RWPE1 (cell line): ENCODE results near the gene ALG3.

Experiments
- CTCF ChIA-PET: fragments of 350-600 bp; sonication (Branson Sonifier 250); formaldehyde crosslinking; extraction: SDS; loops from one replicate; lab custom pipeline; 2021; lab: Yijun Ruan, JAX
- POLR2A ChIA-PET: fragments of 400-600 bp; formaldehyde crosslinking; extraction: SDS; loops from one replicate; lab custom pipeline; 2020; ENCODE audit warnings: antibody characterized with exemption; ENCODE audit not compliant: low non-redundant PET; lab: Yijun Ruan, JAX
- DNase-seq: peaks from one replicate; pipeline ENCODE4 v3.0.0; 2012; ENCODE audit warnings: low spot score
- H3K27ac ChIP-seq: fragments of 450-650 bp; 2 replicates; pipeline ENCODE4 v1.5.1; 2017
- TF ChIP-seq, protein P1 (sequence below): fragments of 450-650 bp; conservative IDR thresholded peaks from 2 replicates; pipeline ENCODE4 v1.5.1; 2017; ENCODE audit warnings: low read depth, mild to moderate bottlenecking

Gene ALG3

DNA sequence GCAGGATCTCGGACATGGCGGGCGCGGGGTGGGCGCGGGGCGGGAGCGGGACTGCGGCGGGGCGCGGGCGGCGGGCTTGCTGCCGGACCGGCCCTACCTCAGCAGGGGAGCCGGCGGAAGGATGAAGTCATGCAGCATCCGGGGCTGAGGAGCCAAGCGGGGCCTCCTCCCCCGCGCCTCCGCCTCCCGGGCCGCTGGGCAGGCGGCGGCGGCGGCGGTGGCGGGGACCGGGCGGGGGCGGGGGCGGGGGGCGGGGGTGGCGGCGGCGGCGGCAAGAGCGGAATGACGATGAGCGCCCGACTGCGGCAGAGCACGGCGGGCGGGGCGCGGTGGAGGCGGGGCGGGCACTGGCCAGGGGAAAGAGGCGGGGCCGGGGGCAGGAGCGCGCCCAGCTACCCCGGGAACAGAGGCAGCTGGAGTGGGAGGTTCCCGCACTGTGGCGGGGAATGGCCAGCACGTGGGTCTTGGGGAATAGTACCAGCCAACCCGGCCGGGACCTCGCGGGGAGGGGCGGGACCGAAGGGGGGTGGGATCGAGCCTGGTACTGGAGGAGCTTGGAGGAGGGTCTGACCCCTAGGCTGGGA is 12.6 kb upstream of the ALG3 start, which contains the start of gene CAMK2N2:
Gene CAMK2N2, minus strand, starts transcription at position 284 of the 584 bp plus-strand sequence. Its CDS starts 268 bp downstream, at position 16.
- CTCF ChIA-PET, result interaction anchor here (1.1 to 2.0 kb wide), 4 partner anchors 12 to 27 kb away, joined by 3 to 11 read pairs (median 4); partner anchors contain the start of gene EEF1AKMT4
- TF ChIP-seq, protein P1, sequence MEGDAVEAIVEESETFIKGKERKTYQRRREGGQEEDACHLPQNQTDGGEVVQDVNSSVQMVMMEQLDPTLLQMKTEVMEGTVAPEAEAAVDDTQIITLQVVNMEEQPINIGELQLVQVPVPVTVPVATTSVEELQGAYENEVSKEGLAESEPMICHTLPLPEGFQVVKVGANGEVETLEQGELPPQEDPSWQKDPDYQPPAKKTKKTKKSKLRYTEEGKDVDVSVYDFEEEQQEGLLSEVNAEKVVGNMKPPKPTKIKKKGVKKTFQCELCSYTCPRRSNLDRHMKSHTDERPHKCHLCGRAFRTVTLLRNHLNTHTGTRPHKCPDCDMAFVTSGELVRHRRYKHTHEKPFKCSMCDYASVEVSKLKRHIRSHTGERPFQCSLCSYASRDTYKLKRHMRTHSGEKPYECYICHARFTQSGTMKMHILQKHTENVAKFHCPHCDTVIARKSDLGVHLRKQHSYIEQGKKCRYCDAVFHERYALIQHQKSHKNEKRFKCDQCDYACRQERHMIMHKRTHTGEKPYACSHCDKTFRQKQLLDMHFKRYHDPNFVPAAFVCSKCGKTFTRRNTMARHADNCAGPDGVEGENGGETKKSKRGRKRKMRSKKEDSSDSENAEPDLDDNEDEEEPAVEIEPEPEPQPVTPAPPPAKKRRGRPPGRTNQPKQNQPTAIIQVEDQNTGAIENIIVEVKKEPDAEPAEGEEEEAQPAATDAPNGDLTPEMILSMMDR, result no peak
- POLR2A ChIA-PET, result interaction anchor here (0.7 kb wide), 1 partner anchor 23 kb away, joined by 3 read pairs; no protein-coding TSS in a partner anchor
- H3K27ac ChIP-seq, result peak within 1 kb of the TSS; percentile 48
- DNase-seq, result peak; percentile 72

DNA sequence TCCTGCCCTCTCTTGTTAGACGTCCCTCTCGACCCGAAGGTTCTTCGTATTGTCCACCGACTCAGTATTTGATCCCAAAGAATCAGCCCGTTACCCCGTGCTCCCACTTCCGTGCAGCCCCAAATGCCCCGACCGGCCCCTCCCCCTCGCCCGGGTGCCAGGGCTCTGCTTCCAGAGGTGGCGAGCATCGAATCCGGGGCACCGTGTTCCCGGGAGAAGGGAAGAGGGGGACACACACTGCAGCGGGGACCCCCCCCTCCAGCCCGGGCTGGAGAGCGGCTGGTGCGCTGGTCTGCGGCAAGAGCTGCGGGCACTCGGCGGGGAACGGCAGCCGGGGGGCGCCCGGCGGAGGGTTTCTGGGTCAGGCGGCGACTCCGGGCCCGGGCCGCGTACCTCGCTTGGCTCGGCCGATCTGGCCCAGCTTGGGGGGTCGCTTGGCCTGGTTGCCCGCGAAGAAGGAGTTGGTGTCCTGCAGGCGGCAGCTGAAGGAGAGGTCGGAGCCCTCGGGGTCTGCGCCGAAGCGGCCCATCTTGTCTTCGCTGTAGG is 12.0 kb upstream of the ALG3 start:
- ChIA-PET POLR2A (interaction anchor here (0.7 kb wide), 1 partner anchor 22 kb away, joined by 3 read pairs; no protein-coding TSS in a partner anchor), CTCF (interaction anchor here (0.6 to 2.0 kb wide), 6 partner anchors 11 to 245 kb away, joined by 3 to 11 read pairs (median 4); partner anchors contain the start of gene EEF1AKMT4)
- peak overlapping the region; percentile 48 for H3K27ac ChIP-seq
- no peak for DNase-seq
- TF ChIP-seq, protein P1, result no peak

DNA sequence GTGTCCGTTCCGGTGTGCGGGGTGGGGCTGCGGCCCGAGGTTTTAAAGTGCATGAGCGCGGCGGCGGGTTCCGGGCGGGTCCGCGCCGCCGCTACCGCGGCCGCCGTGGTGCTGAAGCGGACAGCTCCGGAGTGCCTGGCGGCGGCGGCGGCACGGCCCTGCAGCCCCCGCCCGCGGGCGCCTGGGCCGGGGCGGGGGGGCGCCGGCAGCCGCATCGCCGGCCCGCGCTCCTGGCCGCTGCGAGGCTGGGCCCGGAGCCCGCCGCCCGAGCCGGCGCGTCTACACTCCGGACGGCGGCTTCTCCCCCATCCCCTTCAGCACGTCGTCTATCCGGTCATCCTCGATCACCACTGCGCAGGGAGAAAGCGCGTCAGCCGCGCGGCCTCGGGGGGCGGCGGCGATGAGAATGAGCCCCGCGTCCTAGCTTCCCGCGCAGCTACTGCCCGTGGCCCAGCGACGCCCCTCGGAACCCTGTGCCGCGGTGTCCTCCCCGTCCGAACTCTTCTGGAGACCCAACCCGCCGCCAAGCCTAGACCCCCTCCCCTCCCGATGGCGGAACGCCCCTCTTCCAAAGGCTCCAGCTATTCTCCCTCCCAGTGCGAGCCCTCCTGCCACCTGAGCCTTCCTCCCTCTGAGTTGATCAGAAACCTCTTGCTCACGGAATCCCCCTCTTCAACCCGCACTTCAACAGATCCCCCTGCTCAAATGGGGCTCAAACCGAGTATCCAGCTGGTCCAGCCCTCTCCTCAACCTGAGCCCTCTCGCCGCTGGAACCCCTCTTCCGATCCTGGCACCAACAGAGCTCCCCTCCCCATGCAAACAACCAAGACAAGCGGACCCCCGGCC is 11.3 kb upstream of the ALG3 start:
- peak overlapping the region; percentile 48 for H3K27ac ChIP-seq
- TF ChIP-seq, protein P1, result no peak
- CTCF ChIA-PET, result interaction anchor here (0.6 to 2.0 kb wide), 4 partner anchors 10 to 245 kb away, joined by 3 to 11 read pairs (median 4); partner anchors contain the start of gene EEF1AKMT4
- POLR2A ChIA-PET, result interaction anchor here (0.6 to 0.7 kb wide), 2 partner anchors 22 to 27 kb away, joined by 3 to 4 read pairs; no protein-coding TSS in a partner anchor
- peak; percentile 57 for DNase-seq

DNA sequence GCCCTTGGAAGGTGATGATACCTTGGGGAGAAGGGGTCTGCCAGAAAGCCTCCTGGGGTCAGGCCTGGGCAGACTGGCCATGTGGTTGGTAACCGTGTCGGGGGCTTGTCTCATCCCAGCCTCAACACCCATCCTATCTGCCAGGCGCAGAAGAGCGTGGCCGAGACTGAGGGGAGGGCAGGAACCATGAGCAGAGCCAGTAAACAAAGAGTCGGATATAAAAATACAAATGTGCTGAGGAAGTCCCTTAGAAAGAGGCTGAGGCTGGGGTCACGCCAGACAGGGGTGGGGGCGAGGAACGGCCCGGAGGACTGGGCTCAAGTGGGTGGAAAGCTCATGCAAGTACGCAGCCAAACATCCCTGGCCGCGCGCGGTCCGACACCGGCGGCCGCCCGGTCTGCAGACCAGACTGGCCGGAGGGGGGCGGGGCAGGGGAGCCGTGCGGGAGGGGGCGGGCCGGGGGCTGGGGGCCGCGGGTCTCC is 10.7 kb upstream of the ALG3 start:
- H3K27ac ChIP-seq, result no peak overlapping the region
- CTCF ChIA-PET, result interaction anchor here (2.0 kb wide), 1 partner anchor 10 kb away, joined by 11 read pairs; the partner anchor contains the start of gene EEF1AKMT4
- POLR2A ChIA-PET, result interaction anchor here (0.5 to 0.6 kb wide), 2 partner anchors 17 to 28 kb away, joined by 3 to 4 read pairs; no protein-coding TSS in a partner anchor
- no peak for DNase-seq
- TF ChIP-seq, protein P1, result no peak

DNA sequence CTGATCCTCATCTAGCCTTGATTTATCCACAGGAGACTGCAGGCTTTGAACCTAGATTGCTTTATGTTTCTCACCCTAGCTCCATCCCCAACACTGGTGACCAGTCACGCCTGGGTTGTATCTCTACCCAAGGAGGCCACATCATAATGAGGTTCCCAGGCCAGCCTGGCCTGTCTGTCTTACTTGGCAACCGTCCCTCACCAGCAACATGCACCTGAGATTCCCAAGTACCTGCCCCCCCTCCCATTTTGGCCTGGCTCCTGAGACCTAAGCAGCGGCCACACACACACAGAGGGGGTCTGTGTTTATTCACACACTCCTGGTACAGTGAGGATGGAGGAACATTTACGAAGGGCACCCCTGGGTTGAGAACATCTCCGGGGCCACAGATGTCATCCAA is 10.2 kb upstream of the ALG3 start:
- no peak overlapping the region for H3K27ac ChIP-seq
- TF ChIP-seq, protein P1, result no peak
- no peak for DNase-seq
- CTCF ChIA-PET, result interaction anchor here (1.0 kb wide), 1 partner anchor 9 kb away, joined by 4 read pairs; no protein-coding TSS in a partner anchor
- POLR2A ChIA-PET, result interaction anchor here (0.5 kb wide), 1 partner anchor 16 kb away, joined by 3 read pairs; no protein-coding TSS in a partner anchor
